Measurements from ENCODE around the gene PTPN6.

- TF ChIP-seq CTCF (IDR thresholded peaks at IDR 0.05) (no peak), EZH2 (IDR thresholded peaks at IDR 0.05) (no peak), EZH2phosphoT487 (IDR thresholded peaks at IDR 0.05) (no peak)
These were observed 11.3 kb downstream of the PTPN6 start for GRCh38 chr12:6962285-6963015.

Data from neural progenitor cell (in vitro differentiated cells).